Upper lobe of right lung (tissue), 1 donor: ENCODE data around the gene ZBTB9. TPM values are rescaled to one million over a fixed set of nuclear protein-coding genes. Genes with fewer than 3 reads are reported as not detected.

Experiments used
- ATAC-seq: fragments of 200-7000 bp; cut with Tn5 transposase; one replicate; pipeline ENCODE4 v1.9.1; 2020; ENCODE audit warnings: mild to moderate bottlenecking, moderate library complexity
- DNase-seq: peaks from one replicate; pipeline ENCODE4 v3.0.0-alpha.2; 2020
- H3K27ac ChIP-seq: fragments of 200-600 bp; one replicate; pipeline ENCODE4 v1.8.0; 2022
- H3K27me3 ChIP-seq: fragments of 200-600 bp; one replicate; pipeline ENCODE4 v1.8.0; 2022; ENCODE audit warnings: mild to moderate bottlenecking
- H3K36me3 ChIP-seq: fragments of 200-600 bp; one replicate; pipeline ENCODE4 v1.8.0; 2022
- H3K4me1 ChIP-seq: fragments of 200-600 bp; one replicate; pipeline ENCODE4 v1.8.0; 2022
- H3K4me3 ChIP-seq: fragments of 200-600 bp; one replicate; pipeline ENCODE4 v1.8.0; 2022; ENCODE audit warnings: mild to moderate bottlenecking
- H3K9me3 ChIP-seq: fragments of 200-600 bp; one replicate; pipeline ENCODE4 v1.8.0; 2022
- intact Hi-C: fragments of 100-400 bp; cut with DNase I; formaldehyde crosslinking; loops from one replicate; pipeline ENCODE4 v1.11.0; 2022
- total RNA-seq: library from RNA; stranded (reverse); fragmentation: NEBNext Ultra II Directional; extraction: Animal tissue kit (Norgen Biotek cat#: 25700); gene quantifications from one replicate; pipeline ENCODE4 v1.2.1, GENCODE V29; 2021
- TF ChIP-seq, protein P1 (sequence below): fragments of 200-600 bp; IDR thresholded peaks from one replicate; pipeline ENCODE4 v1.8.0; 2022; ENCODE audit warnings: antibody characterized with exemption
- donor health status: DM: no; HTN: yes; CAD: no; lungs with severe emphysema.

ZBTB9 gene
- total RNA-seq, 1 donor from 2014 or later, result 5.8 TPM

GRCh38 chr6:33417903-33418689, 36.3 kb upstream of the ZBTB9 start, which contains the start of gene CUTA:
Gene CUTA, minus strand, starts transcription at chr6:33418107. Its CDS starts 107 bp downstream, at chr6:33418000.
- DNase-seq, result peak; percentile 99
- intact Hi-C loops, result no loop called here

GRCh38 chr6:33418690-33419291, 35.6 kb upstream of the ZBTB9 start:
- TF ChIP-seq, protein P1, sequence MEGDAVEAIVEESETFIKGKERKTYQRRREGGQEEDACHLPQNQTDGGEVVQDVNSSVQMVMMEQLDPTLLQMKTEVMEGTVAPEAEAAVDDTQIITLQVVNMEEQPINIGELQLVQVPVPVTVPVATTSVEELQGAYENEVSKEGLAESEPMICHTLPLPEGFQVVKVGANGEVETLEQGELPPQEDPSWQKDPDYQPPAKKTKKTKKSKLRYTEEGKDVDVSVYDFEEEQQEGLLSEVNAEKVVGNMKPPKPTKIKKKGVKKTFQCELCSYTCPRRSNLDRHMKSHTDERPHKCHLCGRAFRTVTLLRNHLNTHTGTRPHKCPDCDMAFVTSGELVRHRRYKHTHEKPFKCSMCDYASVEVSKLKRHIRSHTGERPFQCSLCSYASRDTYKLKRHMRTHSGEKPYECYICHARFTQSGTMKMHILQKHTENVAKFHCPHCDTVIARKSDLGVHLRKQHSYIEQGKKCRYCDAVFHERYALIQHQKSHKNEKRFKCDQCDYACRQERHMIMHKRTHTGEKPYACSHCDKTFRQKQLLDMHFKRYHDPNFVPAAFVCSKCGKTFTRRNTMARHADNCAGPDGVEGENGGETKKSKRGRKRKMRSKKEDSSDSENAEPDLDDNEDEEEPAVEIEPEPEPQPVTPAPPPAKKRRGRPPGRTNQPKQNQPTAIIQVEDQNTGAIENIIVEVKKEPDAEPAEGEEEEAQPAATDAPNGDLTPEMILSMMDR, result no peak
- no peaks in the 10 kb centered on the region for H3K9me3 ChIP-seq
- peaks cover 34% of the 10 kb centered on the region for H3K4me1 ChIP-seq
- intact Hi-C loops, result no loop called here
- ATAC-seq (no peak), DNase-seq (no peak)
- H3K27me3 ChIP-seq, result no peaks in the 10 kb centered on the region
- H3K4me3 ChIP-seq, result peak overlapping the region; percentile 74
- H3K27ac ChIP-seq, result peak overlapping the region; percentile 93
- H3K36me3 ChIP-seq, result peaks cover 29% of the 10 kb centered on the region

More at GRCh38 chr6:33417903-33418689, 36.3 kb upstream of the ZBTB9 start, which contains the start of gene CUTA:
- TF ChIP-seq, protein P1, result peak; percentile 38
- no peaks in the 10 kb centered on the region for H3K27me3 ChIP-seq
- no peaks in the 10 kb centered on the region for H3K9me3 ChIP-seq
- peak; percentile 96 for ATAC-seq
- peak within 1 kb of the TSS; percentile 93 for H3K27ac ChIP-seq
- peak within 1 kb of the TSS; percentile 74 for H3K4me3 ChIP-seq
- H3K36me3 ChIP-seq, result peaks cover 36% of the 10 kb centered on the region
- H3K4me1 ChIP-seq, result peaks cover 37% of the 10 kb centered on the region

DNA sequence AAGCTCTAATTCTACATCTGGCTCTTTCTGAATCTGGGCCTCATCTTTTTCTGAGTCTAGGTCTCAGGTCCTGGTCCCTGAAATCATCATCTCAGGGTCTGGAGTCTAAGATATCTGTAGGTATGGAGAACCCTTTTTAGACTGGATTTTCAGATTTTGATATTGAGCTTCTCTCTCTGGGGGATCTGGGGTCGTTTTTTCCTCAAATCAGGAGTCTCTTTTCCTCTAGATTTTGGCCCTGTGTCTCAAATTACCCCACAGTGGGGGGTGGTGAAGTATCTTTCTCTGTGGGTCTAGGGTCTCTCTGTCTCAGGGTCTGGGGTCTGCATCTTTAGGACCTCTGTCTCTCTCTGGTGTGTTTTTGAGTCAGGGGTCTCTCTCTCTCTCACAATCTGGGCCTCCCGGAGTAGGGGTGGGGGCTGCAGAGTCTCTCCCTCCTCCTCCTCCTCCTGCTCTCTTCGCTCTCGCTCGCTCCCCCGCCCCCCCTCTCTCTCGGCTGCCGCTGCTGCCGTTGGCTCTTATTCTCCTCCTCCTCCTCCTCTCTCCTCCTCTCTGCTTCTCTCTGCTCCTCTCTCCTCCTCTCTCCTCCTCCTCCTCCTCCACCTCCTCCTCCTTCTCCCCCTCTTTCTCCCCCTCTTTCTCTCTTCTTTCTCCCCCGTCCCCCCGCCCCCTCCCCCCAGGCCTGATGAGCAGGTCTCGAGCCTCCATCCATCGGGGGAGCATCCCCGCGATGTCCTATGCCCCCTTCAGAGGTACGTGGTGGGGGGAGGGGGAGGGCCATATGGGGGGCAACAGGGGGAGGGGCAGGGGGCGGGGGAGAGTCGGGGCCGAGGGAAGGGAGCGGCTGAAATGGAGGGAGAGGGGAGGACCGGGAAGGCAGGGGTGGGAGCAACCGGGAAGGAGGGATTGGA, 34.5 kb upstream of the ZBTB9 start, which contains the start of gene SYNGAP1:
SYNGAP1 (plus strand) TSS at position 486 of the 911 bp plus-strand sequence; CDS start at position 686, 200 bp downstream.
- intact Hi-C loops, result no loop called here
- ATAC-seq, result no peak
- no peak for DNase-seq

GRCh38 chr6:33420491-33421343, 33.7 kb upstream of the ZBTB9 start:
- Histone ChIP-seq H3K27me3 (no peaks in the 10 kb centered on the region), H3K36me3 (peaks cover 9% of the 10 kb centered on the region), H3K9me3 (no peaks in the 10 kb centered on the region), H3K4me1 (peaks cover 41% of the 10 kb centered on the region), H3K27ac (no peak overlapping the region), H3K4me3 (peak overlapping the region; percentile 16)
- no peak for ATAC-seq
- DNase-seq, result no peak
- TF ChIP-seq, protein P1, result no peak
- intact Hi-C loops, result no loop called here

More for the DNA sequence above, 34.5 kb upstream of the ZBTB9 start, which contains the start of gene SYNGAP1:
- Histone ChIP-seq H3K36me3 (peaks cover 18% of the 10 kb centered on the region), H3K9me3 (no peaks in the 10 kb centered on the region), H3K4me3 (peak within 1 kb of the TSS; percentile 74), H3K27me3 (no peaks in the 10 kb centered on the region), H3K27ac (peak within 1 kb of the TSS; percentile 93), H3K4me1 (peaks cover 41% of the 10 kb centered on the region)
- TF ChIP-seq, protein P1, result no peak
